GM18505 (cell line): Measurements from ENCODE around the gene NOS2.
"Not testable (repeated sequence)": the region's sequence is repeated elsewhere in the genome, so short reads cannot be mapped to it uniquely, and the experiment has no call there.

Source experiments
- ATAC-seq: cut with Tn5 transposase; IDR thresholded peaks from one replicate; pipeline ENCODE4 v1.9.1; 2021; ENCODE audit not compliant: unreplicated experiment
- POLR2A ChIP-seq: IDR thresholded peaks from 4 replicates; pipeline ENCODE4 v1.6.1; 2011; ENCODE audit warnings: borderline replicate concordance; ENCODE audit not compliant: insufficient read depth, insufficient read length; ENCODE audit errors: extremely low read depth

The NOS2 gene

GRCh38 chr17:27760069-27760885 is 40.1 kb downstream of the NOS2 start:
- TF ChIP-seq POLR2A: no peak
- ATAC-seq: no peak

- no peak for ATAC-seq
Observed at GRCh38 chr17:27759528-27759927, 40.8 kb downstream of the NOS2 start.

GRCh38 chr17:27756467-27757371 is 43.6 kb downstream of the NOS2 start:
- TF ChIP-seq POLR2A: no peak
- ATAC-seq: no peak

More at GRCh38 chr17:27759528-27759927, 40.8 kb downstream of the NOS2 start:
- no peak for TF ChIP-seq POLR2A

GRCh38 chr17:27755706-27756466 is 44.4 kb downstream of the NOS2 start:
- ATAC-seq: no peak
- no peak for TF ChIP-seq POLR2A

- no peak for TF ChIP-seq POLR2A
- ATAC-seq: no peak
Observed at GRCh38 chr17:27754549-27754948, 45.8 kb downstream of the NOS2 start.

GRCh38 chr17:27753726-27754125 is 46.6 kb downstream of the NOS2 start:
- ATAC-seq: not testable (repeated sequence)

GRCh38 chr17:27752831-27753619 is 47.3 kb downstream of the NOS2 start:
- not testable (repeated sequence) for ATAC-seq

- no peak for ATAC-seq
- no peak for TF ChIP-seq POLR2A
Observed at GRCh38 chr17:27751622-27752490, 48.5 kb downstream of the NOS2 start.

- no peak for TF ChIP-seq POLR2A
- no peak for ATAC-seq
Observed at GRCh38 chr17:27751166-27751565, 49.2 kb downstream of the NOS2 start.

- not testable (repeated sequence) for ATAC-seq
Observed at GRCh38 chr17:27749562-27750150, 50.7 kb downstream of the NOS2 start.

GRCh38 chr17:27748360-27748825 is 51.9 kb downstream of the NOS2 start:
- TF ChIP-seq POLR2A: no peak
- no peak for ATAC-seq

- no peak for TF ChIP-seq POLR2A
- ATAC-seq: no peak
Observed at GRCh38 chr17:27747462-27748359, 52.6 kb downstream of the NOS2 start.
